ENCODE results near the gene ZBTB7C. TPM values are rescaled to one million over a fixed set of nuclear protein-coding genes. Genes with fewer than 3 reads are reported as not detected.

The ZBTB7C gene
- total and polyA plus RNA-seq, 4 donors = 0.19 to 1.1 (median 0.45) TPM

DNA sequence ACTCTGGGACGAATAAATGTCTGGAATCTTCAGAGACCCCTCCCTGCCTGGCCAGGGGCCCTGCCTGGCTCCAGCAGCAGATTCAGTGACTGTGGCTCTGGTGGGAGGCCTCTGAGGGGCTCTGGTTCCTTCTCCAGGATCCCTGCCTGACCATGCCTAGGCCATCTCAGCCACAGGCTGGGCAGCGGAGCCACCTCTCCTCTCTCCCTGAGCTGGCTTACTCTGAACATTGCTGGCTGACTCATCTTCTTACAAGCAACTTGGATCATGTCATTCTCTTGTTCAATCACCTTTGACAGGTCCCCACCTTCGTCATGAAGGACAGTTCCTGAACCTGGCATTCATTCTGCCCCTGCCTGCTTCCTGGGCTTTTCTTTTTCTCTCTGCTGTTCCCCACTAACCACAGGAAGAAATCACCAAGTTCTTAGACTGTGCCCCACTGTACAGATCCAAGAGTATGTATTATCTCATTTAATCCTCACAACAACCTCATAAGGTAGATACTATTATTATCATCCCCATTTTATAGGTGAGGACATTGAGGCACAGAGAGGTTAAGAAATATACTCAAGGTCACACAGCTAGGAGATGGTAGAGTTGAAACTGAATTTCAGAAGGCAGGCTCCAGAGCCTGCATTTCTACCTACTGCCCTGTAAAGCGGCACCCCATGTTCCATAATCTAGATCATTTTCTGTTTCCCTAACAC lies 323.2 kb downstream of the ZBTB7C start:
- TF ChIP-seq GABPA (IDR thresholded peaks at IDR 0.05 in 1 of 2, conservative IDR thresholded peaks at IDR 0.05 in 1 of 2) (no peak), JUND (IDR thresholded peaks at IDR 0.05) (no peak), HNF4G (IDR thresholded peaks at IDR 0.05) (no peak), EGR1 (IDR thresholded peaks at IDR 0.05; ENCODE audit: low read depth in 2 of 2) (no peak), FOXA2 (IDR thresholded peaks at IDR 0.05) (no peak)
- TF ChIP-seq, protein P1, sequence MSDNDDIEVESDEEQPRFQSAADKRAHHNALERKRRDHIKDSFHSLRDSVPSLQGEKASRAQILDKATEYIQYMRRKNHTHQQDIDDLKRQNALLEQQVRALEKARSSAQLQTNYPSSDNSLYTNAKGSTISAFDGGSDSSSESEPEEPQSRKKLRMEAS (IDR thresholded peaks at IDR 0.05) = no peak

DNA sequence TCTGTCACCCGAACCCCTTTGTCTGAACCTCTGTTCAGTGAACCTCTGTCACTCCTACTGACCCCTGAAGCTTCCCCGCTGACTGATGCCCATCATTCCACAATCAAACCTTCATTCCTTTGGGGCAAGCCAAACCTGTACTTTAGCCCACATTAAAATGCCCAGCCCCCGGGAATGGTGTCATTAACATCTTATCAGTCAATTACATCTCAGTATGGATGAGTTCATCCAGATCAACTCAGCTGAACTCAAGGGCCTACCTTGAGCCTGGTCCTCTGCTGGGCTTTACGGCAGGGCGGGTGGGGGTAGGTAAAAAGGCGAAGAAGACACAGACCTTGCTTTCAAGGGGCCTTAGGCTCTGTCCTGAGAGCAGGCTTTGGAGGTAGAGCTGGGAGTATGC lies 324.3 kb downstream of the ZBTB7C start:
- Histone ChIP-seq H3K9me3 (ENCODE audit: control insufficient read depth in 4 of 4, low read length in 3 of 4) (no peaks in the 10 kb centered on the region), H3K36me3 (ENCODE audit: control insufficient read depth in 4 of 4, insufficient read depth in 3 of 4, low read depth in 1 of 4, low read length in 3 of 4) (no peaks in the 10 kb centered on the region), H3K4me3 (ENCODE audit: low read depth in 1 of 3, low read length in 3 of 3) (no peak overlapping the region), H3K27me3 (ENCODE audit: control insufficient read depth in 4 of 4, insufficient read depth in 4 of 4, low read length in 3 of 4) (no peaks in the 10 kb centered on the region), H3K9ac (ENCODE audit: low read depth in 1 of 2, low read length in 2 of 2) (no peak overlapping the region), H3K4me1 (ENCODE audit: control insufficient read depth in 4 of 4, insufficient read depth in 4 of 4, low read length in 3 of 4) (no peaks in the 10 kb centered on the region), H3K27ac (ENCODE audit: low read depth in 1 of 2, low read length in 2 of 2) (no peak overlapping the region)
- no peak for DNase-seq (ENCODE audit: low spot score)
- 88% methylated on average over 6 of the region's 6 CpGs for WGBS
- TF ChIP-seq HNF4A (conservative IDR thresholded peaks at IDR 0.05) (no peak), EGR1 (IDR thresholded peaks at IDR 0.05; ENCODE audit: low read depth in 2 of 2) (no peak), NR2F2 (IDR thresholded peaks at IDR 0.05) (no peak), FOXA1 (IDR thresholded peaks at IDR 0.05) (no peak), GABPA (IDR thresholded peaks at IDR 0.05 in 1 of 2, conservative IDR thresholded peaks at IDR 0.05 in 1 of 2) (no peak), FOXA2 (IDR thresholded peaks at IDR 0.05) (no peak), RXRA (IDR thresholded peaks at IDR 0.05) (no peak), YY1 (IDR thresholded peaks at IDR 0.05) (no peak), HNF4G (IDR thresholded peaks at IDR 0.05) (no peak), RAD21 (IDR thresholded peaks at IDR 0.05) (no peak), TAF1 (conservative IDR thresholded peaks at IDR 0.05) (no peak), JUND (IDR thresholded peaks at IDR 0.05) (no peak)
- TF ChIP-seq, protein P2, sequence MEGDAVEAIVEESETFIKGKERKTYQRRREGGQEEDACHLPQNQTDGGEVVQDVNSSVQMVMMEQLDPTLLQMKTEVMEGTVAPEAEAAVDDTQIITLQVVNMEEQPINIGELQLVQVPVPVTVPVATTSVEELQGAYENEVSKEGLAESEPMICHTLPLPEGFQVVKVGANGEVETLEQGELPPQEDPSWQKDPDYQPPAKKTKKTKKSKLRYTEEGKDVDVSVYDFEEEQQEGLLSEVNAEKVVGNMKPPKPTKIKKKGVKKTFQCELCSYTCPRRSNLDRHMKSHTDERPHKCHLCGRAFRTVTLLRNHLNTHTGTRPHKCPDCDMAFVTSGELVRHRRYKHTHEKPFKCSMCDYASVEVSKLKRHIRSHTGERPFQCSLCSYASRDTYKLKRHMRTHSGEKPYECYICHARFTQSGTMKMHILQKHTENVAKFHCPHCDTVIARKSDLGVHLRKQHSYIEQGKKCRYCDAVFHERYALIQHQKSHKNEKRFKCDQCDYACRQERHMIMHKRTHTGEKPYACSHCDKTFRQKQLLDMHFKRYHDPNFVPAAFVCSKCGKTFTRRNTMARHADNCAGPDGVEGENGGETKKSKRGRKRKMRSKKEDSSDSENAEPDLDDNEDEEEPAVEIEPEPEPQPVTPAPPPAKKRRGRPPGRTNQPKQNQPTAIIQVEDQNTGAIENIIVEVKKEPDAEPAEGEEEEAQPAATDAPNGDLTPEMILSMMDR (IDR thresholded peaks at IDR 0.05; ENCODE audit: low read depth, low read length, missing input control) = no peak
- TF ChIP-seq, protein P1 (IDR thresholded peaks at IDR 0.05) = no peak
- TF ChIP-seq, protein P3, sequence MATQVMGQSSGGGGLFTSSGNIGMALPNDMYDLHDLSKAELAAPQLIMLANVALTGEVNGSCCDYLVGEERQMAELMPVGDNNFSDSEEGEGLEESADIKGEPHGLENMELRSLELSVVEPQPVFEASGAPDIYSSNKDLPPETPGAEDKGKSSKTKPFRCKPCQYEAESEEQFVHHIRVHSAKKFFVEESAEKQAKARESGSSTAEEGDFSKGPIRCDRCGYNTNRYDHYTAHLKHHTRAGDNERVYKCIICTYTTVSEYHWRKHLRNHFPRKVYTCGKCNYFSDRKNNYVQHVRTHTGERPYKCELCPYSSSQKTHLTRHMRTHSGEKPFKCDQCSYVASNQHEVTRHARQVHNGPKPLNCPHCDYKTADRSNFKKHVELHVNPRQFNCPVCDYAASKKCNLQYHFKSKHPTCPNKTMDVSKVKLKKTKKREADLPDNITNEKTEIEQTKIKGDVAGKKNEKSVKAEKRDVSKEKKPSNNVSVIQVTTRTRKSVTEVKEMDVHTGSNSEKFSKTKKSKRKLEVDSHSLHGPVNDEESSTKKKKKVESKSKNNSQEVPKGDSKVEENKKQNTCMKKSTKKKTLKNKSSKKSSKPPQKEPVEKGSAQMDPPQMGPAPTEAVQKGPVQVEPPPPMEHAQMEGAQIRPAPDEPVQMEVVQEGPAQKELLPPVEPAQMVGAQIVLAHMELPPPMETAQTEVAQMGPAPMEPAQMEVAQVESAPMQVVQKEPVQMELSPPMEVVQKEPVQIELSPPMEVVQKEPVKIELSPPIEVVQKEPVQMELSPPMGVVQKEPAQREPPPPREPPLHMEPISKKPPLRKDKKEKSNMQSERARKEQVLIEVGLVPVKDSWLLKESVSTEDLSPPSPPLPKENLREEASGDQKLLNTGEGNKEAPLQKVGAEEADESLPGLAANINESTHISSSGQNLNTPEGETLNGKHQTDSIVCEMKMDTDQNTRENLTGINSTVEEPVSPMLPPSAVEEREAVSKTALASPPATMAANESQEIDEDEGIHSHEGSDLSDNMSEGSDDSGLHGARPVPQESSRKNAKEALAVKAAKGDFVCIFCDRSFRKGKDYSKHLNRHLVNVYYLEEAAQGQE (IDR thresholded peaks at IDR 0.05) = no peak
- TF ChIP-seq, protein P4, sequence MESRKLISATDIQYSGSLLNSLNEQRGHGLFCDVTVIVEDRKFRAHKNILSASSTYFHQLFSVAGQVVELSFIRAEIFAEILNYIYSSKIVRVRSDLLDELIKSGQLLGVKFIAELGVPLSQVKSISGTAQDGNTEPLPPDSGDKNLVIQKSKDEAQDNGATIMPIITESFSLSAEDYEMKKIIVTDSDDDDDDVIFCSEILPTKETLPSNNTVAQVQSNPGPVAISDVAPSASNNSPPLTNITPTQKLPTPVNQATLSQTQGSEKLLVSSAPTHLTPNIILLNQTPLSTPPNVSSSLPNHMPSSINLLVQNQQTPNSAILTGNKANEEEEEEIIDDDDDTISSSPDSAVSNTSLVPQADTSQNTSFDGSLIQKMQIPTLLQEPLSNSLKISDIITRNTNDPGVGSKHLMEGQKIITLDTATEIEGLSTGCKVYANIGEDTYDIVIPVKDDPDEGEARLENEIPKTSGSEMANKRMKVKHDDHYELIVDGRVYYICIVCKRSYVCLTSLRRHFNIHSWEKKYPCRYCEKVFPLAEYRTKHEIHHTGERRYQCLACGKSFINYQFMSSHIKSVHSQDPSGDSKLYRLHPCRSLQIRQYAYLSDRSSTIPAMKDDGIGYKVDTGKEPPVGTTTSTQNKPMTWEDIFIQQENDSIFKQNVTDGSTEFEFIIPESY (IDR thresholded peaks at IDR 0.05) = no peak
- TF ChIP-seq, protein P5, sequence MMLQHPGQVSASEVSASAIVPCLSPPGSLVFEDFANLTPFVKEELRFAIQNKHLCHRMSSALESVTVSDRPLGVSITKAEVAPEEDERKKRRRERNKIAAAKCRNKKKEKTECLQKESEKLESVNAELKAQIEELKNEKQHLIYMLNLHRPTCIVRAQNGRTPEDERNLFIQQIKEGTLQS (IDR thresholded peaks at IDR 0.05) = no peak

More for the DNA sequence above, 323.2 kb downstream of the ZBTB7C start:
- no peak overlapping the region for H3K27ac ChIP-seq (ENCODE audit: low read depth in 1 of 2, low read length in 2 of 2)
- DNase-seq (ENCODE audit: low spot score) = no peak
- H3K9ac ChIP-seq (ENCODE audit: low read depth in 1 of 2, low read length in 2 of 2) = no peak overlapping the region
- H3K27me3 ChIP-seq (ENCODE audit: control insufficient read depth in 4 of 4, insufficient read depth in 4 of 4, low read length in 3 of 4) = no peaks in the 10 kb centered on the region
- WGBS = 92% methylated on average over 4 of the region's 4 CpGs
- no peak overlapping the region for H3K4me3 ChIP-seq (ENCODE audit: low read depth in 1 of 3, low read length in 3 of 3)
- H3K36me3 ChIP-seq (ENCODE audit: control insufficient read depth in 4 of 4, insufficient read depth in 3 of 4, low read depth in 1 of 4, low read length in 3 of 4) = no peaks in the 10 kb centered on the region
- H3K4me1 ChIP-seq (ENCODE audit: control insufficient read depth in 4 of 4, insufficient read depth in 4 of 4, low read length in 3 of 4) = no peaks in the 10 kb centered on the region
- no peaks in the 10 kb centered on the region for H3K9me3 ChIP-seq (ENCODE audit: control insufficient read depth in 4 of 4, low read length in 3 of 4)

Data from liver (tissue), 9 donors.